ENCODE results near the gene ELP4. TPM values are rescaled to one million over a fixed set of nuclear protein-coding genes. Genes with fewer than 3 reads are reported as not detected.
A peak's percentile ranks its signal among the peaks of the same experiment; 100 is the strongest.

The ELP4 gene
- total and polyA plus RNA-seq, 9 of the 15 experiments (the other 6 are each of a cell fraction or from before 2014, with no cell fraction given): 24.1 to 60.3 (median 38.7) TPM

DNA sequence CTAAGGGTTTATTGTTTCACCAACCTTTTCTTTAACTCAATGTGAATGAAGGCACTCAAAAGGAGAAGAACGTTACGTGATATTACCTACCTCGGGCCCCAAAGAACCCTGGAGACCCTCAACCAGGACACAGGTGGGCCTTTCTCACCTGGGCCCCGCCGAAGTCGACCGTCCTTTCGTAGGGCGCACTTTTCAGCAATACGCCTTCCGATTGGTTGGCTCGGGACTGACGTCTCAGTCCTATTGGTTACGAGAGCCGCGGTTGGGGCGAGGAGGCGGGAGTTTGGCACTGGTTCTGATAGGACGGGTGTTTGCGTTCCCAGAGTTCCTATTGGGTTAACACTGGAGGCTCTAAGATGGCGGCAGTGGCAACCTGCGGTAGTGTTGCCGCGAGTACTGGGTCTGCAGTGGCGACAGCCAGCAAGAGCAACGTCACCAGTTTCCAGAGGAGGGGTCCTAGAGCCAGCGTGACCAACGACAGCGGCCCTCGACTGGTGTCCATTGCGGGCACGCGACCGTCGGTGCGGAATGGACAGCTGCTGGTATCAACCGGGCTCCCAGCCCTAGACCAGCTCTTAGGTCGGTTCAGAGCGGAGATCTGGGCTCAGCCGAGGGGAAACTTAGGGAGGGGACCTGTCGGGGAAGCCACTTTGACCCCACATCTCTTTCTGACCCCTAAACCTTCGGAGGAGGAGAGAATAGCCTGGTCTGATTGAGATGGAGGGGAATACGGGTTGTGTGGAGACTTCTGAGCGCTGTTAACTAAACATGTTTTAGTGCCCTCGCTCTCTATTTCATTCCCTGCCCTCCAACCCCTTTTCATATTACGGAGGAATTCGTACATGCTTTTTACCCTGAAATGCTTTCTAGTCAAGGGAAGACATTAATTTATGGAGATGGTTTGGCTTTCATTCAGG, at the start of gene ELP4, which contains the start of gene IMMP1L (continued):
- TF ChIP-seq, protein P1, sequence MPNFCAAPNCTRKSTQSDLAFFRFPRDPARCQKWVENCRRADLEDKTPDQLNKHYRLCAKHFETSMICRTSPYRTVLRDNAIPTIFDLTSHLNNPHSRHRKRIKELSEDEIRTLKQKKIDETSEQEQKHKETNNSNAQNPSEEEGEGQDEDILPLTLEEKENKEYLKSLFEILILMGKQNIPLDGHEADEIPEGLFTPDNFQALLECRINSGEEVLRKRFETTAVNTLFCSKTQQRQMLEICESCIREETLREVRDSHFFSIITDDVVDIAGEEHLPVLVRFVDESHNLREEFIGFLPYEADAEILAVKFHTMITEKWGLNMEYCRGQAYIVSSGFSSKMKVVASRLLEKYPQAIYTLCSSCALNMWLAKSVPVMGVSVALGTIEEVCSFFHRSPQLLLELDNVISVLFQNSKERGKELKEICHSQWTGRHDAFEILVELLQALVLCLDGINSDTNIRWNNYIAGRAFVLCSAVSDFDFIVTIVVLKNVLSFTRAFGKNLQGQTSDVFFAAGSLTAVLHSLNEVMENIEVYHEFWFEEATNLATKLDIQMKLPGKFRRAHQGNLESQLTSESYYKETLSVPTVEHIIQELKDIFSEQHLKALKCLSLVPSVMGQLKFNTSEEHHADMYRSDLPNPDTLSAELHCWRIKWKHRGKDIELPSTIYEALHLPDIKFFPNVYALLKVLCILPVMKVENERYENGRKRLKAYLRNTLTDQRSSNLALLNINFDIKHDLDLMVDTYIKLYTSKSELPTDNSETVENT (CRISPR knock-in tag; IDR thresholded peaks at IDR 0.05): peak; percentile 65; the same call in 1 of the 2 replicates
- TF ChIP-seq MBD2 (IDR thresholded peaks at IDR 0.05; ENCODE audit: borderline replicate concordance, low read depth): peak; percentile 98
- peak; percentile 63 for TF ChIP-seq SAP30 (IDR thresholded peaks at IDR 0.05; ENCODE audit: borderline replicate concordance, insufficient read depth, low read depth, low read length, poor library complexity, severe bottlenecking)
- TF ChIP-seq TAF9B (IDR thresholded peaks at IDR 0.05; ENCODE audit: partially characterized antibody): peak; percentile 96
- TF ChIP-seq, protein P2, sequence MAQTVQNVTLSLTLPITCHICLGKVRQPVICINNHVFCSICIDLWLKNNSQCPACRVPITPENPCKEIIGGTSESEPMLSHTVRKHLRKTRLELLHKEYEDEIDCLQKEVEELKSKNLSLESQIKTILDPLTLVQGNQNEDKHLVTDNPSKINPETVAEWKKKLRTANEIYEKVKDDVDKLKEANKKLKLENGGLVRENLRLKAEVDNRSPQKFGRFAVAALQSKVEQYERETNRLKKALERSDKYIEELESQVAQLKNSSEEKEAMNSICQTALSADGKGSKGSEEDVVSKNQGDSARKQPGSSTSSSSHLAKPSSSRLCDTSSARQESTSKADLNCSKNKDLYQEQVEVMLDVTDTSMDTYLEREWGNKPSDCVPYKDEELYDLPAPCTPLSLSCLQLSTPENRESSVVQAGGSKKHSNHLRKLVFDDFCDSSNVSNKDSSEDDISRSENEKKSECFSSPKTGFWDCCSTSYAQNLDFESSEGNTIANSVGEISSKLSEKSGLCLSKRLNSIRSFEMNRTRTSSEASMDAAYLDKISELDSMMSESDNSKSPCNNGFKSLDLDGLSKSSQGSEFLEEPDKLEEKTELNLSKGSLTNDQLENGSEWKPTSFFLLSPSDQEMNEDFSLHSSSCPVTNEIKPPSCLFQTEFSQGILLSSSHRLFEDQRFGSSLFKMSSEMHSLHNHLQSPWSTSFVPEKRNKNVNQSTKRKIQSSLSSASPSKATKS (CRISPR knock-in tag; IDR thresholded peaks at IDR 0.05): no peak
- peak; percentile 77 for TF ChIP-seq CXXC5 (CRISPR knock-in tag; IDR thresholded peaks at IDR 0.05)
- peak; percentile 86 for TF ChIP-seq ZFX (CRISPR knock-in tag; IDR thresholded peaks at IDR 0.05)
- TF ChIP-seq FOS (IDR thresholded peaks at IDR 0.05; ENCODE audit: extremely low read depth, insufficient read length): peak; percentile 96
- peak; percentile 92 for TF ChIP-seq FOXM1 (IDR thresholded peaks at IDR 0.05; ENCODE audit: low read depth)
- TF ChIP-seq FOXM1 (CRISPR knock-in tag; IDR thresholded peaks at IDR 0.05; ENCODE audit: low read depth): peak; percentile 37; the same call in 1 of the 2 replicates
- peak; percentile 90 for TF ChIP-seq RBFOX2 (IDR thresholded peaks at IDR 0.05; ENCODE audit: low read depth, low read length)
- TF ChIP-seq, protein P3, sequence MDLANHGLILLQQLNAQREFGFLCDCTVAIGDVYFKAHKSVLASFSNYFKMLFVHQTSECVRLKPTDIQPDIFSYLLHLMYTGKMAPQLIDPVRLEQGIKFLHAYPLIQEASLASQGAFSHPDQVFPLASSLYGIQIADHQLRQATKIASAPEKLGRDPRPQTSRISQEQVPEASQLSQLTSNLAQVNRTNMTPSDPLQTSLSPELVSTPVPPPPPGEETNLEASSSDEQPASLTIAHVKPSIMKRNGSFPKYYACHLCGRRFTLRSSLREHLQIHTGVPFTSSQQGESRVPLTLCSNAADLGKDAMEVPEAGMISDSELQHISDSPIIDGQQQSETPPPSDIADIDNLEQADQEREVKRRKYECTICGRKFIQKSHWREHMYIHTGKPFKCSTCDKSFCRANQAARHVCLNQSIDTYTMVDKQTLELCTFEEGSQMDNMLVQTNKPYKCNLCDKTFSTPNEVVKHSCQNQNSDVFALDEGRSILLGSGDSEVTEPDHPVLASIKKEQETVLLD (IDR thresholded peaks at IDR 0.05): no peak
- TF ChIP-seq SMAD1 (IDR thresholded peaks at IDR 0.05; ENCODE audit: low read depth, low read length, partially characterized antibody): peak; percentile 16
- no peak for TF ChIP-seq PHTF2 (CRISPR knock-in tag; IDR thresholded peaks at IDR 0.05)
- TF ChIP-seq, protein P4, sequence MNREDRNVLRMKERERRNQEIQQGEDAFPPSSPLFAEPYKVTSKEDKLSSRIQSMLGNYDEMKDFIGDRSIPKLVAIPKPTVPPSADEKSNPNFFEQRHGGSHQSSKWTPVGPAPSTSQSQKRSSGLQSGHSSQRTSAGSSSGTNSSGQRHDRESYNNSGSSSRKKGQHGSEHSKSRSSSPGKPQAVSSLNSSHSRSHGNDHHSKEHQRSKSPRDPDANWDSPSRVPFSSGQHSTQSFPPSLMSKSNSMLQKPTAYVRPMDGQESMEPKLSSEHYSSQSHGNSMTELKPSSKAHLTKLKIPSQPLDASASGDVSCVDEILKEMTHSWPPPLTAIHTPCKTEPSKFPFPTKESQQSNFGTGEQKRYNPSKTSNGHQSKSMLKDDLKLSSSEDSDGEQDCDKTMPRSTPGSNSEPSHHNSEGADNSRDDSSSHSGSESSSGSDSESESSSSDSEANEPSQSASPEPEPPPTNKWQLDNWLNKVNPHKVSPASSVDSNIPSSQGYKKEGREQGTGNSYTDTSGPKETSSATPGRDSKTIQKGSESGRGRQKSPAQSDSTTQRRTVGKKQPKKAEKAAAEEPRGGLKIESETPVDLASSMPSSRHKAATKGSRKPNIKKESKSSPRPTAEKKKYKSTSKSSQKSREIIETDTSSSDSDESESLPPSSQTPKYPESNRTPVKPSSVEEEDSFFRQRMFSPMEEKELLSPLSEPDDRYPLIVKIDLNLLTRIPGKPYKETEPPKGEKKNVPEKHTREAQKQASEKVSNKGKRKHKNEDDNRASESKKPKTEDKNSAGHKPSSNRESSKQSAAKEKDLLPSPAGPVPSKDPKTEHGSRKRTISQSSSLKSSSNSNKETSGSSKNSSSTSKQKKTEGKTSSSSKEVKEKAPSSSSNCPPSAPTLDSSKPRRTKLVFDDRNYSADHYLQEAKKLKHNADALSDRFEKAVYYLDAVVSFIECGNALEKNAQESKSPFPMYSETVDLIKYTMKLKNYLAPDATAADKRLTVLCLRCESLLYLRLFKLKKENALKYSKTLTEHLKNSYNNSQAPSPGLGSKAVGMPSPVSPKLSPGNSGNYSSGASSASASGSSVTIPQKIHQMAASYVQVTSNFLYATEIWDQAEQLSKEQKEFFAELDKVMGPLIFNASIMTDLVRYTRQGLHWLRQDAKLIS (CRISPR knock-in tag; IDR thresholded peaks at IDR 0.05): 0 out of 2 replicates have a peak, but pooled peaks have one; percentile 58

Data from K562 (cell line).